ENCODE data around the gene UNC45B. TPM values are rescaled to one million over a fixed set of nuclear protein-coding genes. Genes with fewer than 3 reads are reported as not detected.

UNC45B gene
- total and polyA plus RNA-seq, 2 experiments from 2014 or later: not detected

DNA sequence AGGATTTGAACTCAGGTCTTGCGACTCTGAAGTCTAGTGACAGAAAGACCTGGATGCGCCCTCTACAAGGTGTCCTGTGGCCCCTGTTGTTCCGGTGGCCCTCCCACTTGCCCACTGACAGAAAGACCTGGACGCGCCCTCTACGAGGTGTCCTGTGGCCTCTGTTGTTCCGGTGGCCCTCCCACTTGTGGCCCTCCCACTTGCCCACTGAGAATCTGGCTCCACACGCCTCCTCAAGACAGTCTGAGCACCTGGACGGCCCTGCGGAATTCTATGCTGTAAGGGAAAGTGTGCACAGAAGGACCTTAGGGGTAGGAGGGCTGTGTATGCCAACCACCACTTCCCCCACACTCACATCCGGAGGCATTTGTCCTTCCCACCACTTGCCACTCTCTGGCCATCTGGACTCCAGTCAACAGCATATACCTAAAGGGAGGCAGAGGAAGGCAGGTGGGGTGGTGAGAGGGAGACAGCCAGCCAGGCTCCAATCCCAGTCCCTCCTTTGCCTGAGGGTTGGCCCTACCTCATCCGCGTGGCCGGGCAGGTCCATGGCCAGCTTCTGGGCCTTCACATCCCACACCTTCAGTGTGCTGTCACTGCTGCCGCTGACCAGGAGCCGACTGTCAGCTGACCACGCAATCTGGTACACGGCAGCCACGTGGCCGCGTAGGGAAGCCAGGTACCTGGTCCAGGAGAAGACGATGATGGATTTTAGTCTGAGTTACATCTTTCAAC, 14.6 kb upstream of the UNC45B start:
- DNase-seq: no peak
- no peaks in the 10 kb centered on the region for H3K9me2 ChIP-seq (ENCODE audit: insufficient read depth)
- in situ Hi-C loops (cut with MboI): no loop called here

DNA sequence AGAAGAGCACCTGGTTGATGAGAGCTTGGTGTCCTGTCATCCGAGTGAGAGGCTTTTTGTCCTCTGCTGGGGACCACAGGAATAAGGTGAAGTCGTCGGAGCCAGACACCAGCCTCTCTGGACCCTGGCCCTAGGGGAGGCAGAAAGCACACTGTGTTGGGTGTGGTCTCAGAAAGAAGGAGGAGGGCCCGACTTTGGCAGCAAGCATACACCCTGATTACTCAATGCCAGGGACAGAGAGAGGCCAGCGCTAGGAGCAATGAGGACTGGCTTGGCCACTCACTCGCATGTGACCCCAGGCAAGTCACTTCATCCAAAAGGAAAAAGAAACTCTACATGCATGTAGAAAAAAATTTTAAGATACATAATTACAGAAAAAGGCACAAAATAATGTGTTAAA, 12.3 kb upstream of the UNC45B start:
- no peaks in the 10 kb centered on the region for H3K9me2 ChIP-seq (ENCODE audit: insufficient read depth)
- no peak overlapping the region for H3K4me2 ChIP-seq (ENCODE audit: unreplicated experiment)
- H3K27ac ChIP-seq: no peak overlapping the region
- H2AFZ ChIP-seq: no peak overlapping the region
- no peak overlapping the region for H3K4me3 ChIP-seq
- H3K9ac ChIP-seq: no peak overlapping the region
- H3K36me3 ChIP-seq (ENCODE audit: low read depth): peaks cover 18% of the 10 kb centered on the region; the same call in 1 of the 2 replicates
- no peaks in the 10 kb centered on the region for H3F3A ChIP-seq (ENCODE audit: insufficient read depth)
- in situ Hi-C loops (cut with MboI): no loop called here
- H3K79me2 ChIP-seq (ENCODE audit: insufficient read depth): peaks cover 12% of the 10 kb centered on the region
- no peak for DNase-seq
- no peaks in the 10 kb centered on the region for H3K9me3 ChIP-seq (ENCODE audit: low read depth)
- TF ChIP-seq EZH2 (IDR thresholded peaks at IDR 0.05; ENCODE audit: insufficient read depth, poor library complexity, severe bottlenecking) (no peak), EZH2phosphoT487 (IDR thresholded peaks at IDR 0.05; ENCODE audit: insufficient read depth, low read depth) (no peak)
- no peaks in the 10 kb centered on the region for H3K27me3 ChIP-seq (replicated peaks; ENCODE audit: insufficient read depth)
- WGBS, 2 experiments (ENCODE audit: low coverage in 1 of 2, low lambda C conversion rate in 2 of 2, missing lambda C conversion rate in 2 of 2): 46 to 50% methylated on average over 6 of the region's 6 CpGs
- H4K20me1 ChIP-seq (ENCODE audit: insufficient read depth): no peaks in the 10 kb centered on the region
- H3K4me1 ChIP-seq (ENCODE audit: insufficient read depth): no peaks in the 10 kb centered on the region

More for the DNA sequence above, 14.6 kb upstream of the UNC45B start:
- H3K36me3 ChIP-seq (ENCODE audit: low read depth): peaks cover 18% of the 10 kb centered on the region; the same call in 1 of the 2 replicates
- H3K9ac ChIP-seq: no peak overlapping the region
- H3K9me3 ChIP-seq (ENCODE audit: low read depth): no peaks in the 10 kb centered on the region
- no peak overlapping the region for H3K4me3 ChIP-seq
- peaks cover 20% of the 10 kb centered on the region for H3K4me1 ChIP-seq (ENCODE audit: insufficient read depth)
- no peak overlapping the region for H3K27ac ChIP-seq
- WGBS, 2 experiments (ENCODE audit: low coverage in 1 of 2, low lambda C conversion rate in 2 of 2, missing lambda C conversion rate in 2 of 2): 96 to 98% methylated on average over 22 of the region's 22 CpGs
- no peak for TF ChIP-seq EZH2 (IDR thresholded peaks at IDR 0.05; ENCODE audit: insufficient read depth, poor library complexity, severe bottlenecking)
- no peak for TF ChIP-seq EZH2phosphoT487 (IDR thresholded peaks at IDR 0.05; ENCODE audit: insufficient read depth, low read depth)
- H3K27me3 ChIP-seq (replicated peaks; ENCODE audit: insufficient read depth): no peaks in the 10 kb centered on the region
- H3K4me2 ChIP-seq (ENCODE audit: unreplicated experiment): no peak overlapping the region
- H2AFZ ChIP-seq: no peak overlapping the region
- 0 out of 2 replicates have a peak, but pooled peaks cover 18% of the 10 kb centered on the region for H3F3A ChIP-seq (ENCODE audit: insufficient read depth)
- no peaks in the 10 kb centered on the region for H3K79me2 ChIP-seq (ENCODE audit: insufficient read depth)
- no peaks in the 10 kb centered on the region for H4K20me1 ChIP-seq (ENCODE audit: insufficient read depth)

DNA sequence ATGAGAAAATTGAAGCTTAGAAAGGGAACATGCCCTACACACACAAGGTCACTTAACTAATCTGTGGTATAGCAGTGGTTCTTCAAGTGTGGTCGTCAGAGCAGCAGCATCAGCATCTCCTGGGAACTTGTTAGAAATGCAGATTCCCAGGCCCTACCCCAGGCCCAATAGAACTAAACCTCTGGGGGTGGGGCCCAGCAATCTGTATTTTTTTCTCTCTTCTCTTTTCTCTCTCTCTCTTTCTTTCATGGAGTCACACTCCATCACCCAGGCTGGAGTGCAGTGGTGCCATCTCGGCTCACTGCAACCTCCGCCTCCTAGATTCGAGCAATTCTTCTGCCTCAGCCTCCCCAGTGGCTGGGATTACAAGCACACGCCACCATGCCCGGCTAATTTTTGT, 9.4 kb upstream of the UNC45B start:
- no peak overlapping the region for H3K4me3 ChIP-seq
- H3K9ac ChIP-seq: no peak overlapping the region
- no peaks in the 10 kb centered on the region for H3K9me3 ChIP-seq (ENCODE audit: low read depth)
- H3K36me3 ChIP-seq (ENCODE audit: low read depth): peaks cover 18% of the 10 kb centered on the region; the same call in 1 of the 2 replicates
- H3K4me2 ChIP-seq (ENCODE audit: unreplicated experiment): no peak overlapping the region
- H2AFZ ChIP-seq: no peak overlapping the region
- no peaks in the 10 kb centered on the region for H3K27me3 ChIP-seq (replicated peaks; ENCODE audit: insufficient read depth)
- H3K79me2 ChIP-seq (ENCODE audit: insufficient read depth): peaks cover 29% of the 10 kb centered on the region
- H3K4me1 ChIP-seq (ENCODE audit: insufficient read depth): peaks cover 4% of the 10 kb centered on the region; the same call in 1 of the 2 replicates
- no peaks in the 10 kb centered on the region for H3F3A ChIP-seq (ENCODE audit: insufficient read depth)
- H3K9me2 ChIP-seq (ENCODE audit: insufficient read depth): no peaks in the 10 kb centered on the region
- no peak for DNase-seq
- TF ChIP-seq EZH2 (IDR thresholded peaks at IDR 0.05; ENCODE audit: insufficient read depth, poor library complexity, severe bottlenecking): no peak
- TF ChIP-seq EZH2phosphoT487 (IDR thresholded peaks at IDR 0.05; ENCODE audit: insufficient read depth, low read depth): no peak
- no peak overlapping the region for H3K27ac ChIP-seq
- WGBS, 2 experiments (ENCODE audit: low coverage in 1 of 2, low lambda C conversion rate in 2 of 2, missing lambda C conversion rate in 2 of 2): 96 to 97% methylated on average over 6 of the region's 6 CpGs
- no peaks in the 10 kb centered on the region for H4K20me1 ChIP-seq (ENCODE audit: insufficient read depth)
- in situ Hi-C loops (cut with MboI): no loop called here

DNA sequence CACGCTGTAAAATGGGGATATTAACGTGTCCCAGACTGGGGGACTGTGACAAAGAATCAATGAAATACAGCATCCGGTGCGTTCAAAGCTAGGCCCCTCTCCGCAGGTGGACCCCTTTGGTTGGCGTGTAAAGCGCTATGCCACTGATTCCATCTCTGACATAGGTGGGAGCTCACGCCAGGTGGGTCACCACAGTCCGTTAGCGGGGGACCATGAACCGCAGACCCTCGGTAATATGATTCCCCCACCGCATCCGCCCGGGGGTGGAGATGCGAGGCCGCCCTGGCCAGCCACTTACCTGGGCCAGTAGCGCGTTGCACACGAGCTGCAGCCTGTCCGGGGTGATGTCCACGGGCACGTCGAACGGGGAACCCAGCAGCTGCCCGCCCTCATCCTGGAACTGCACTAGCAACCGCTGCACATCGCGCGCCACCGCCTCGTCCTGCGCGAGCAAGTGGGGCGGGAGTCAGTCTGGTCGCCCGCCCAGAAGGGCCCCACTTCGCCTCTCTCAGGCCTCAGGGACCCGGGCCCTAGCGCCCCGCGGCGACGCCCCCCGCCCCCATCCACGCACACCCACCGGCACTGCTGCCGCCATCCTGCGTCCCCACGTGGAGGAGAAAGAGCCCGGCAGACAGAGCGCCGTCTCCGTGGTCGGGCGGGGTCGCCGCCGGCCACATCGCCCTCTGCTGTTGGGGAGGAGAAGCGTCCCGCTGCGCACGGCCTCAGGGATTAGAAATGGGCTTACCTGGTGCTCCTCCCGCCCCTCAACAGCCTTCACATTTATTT, 5.7 kb upstream of the UNC45B start, which contains the start of gene NLE1:
TSS of gene NLE1 (minus strand) at position 623 of the 786 bp plus-strand sequence. CDS start at position 595, 28 bp downstream.
- TF ChIP-seq EZH2 (IDR thresholded peaks at IDR 0.05; ENCODE audit: insufficient read depth, poor library complexity, severe bottlenecking) (no peak), EZH2phosphoT487 (IDR thresholded peaks at IDR 0.05; ENCODE audit: insufficient read depth, low read depth) (no peak)
- Histone ChIP-seq H3K36me3 (ENCODE audit: low read depth) (no peaks in the 10 kb centered on the region; the same call in 1 of the 2 replicates), H3K27ac (no peak within 1 kb of the TSS), H2AFZ (peak within 1 kb of the TSS; percentile 95), H3F3A (ENCODE audit: insufficient read depth) (no peaks in the 10 kb centered on the region), H3K9ac (peak within 1 kb of the TSS; percentile 85), H3K79me2 (ENCODE audit: insufficient read depth) (peaks cover 29% of the 10 kb centered on the region), H4K20me1 (ENCODE audit: insufficient read depth) (no peaks in the 10 kb centered on the region), H3K4me2 (ENCODE audit: unreplicated experiment) (peak within 1 kb of the TSS; percentile 90), H3K4me1 (ENCODE audit: insufficient read depth) (peaks cover 4% of the 10 kb centered on the region; the same call in 1 of the 2 replicates), H3K27me3 (replicated peaks; ENCODE audit: insufficient read depth) (no peaks in the 10 kb centered on the region), H3K9me2 (ENCODE audit: insufficient read depth) (no peaks in the 10 kb centered on the region), H3K4me3 (peak within 1 kb of the TSS; percentile 95), H3K9me3 (ENCODE audit: low read depth) (no peaks in the 10 kb centered on the region)
- in situ Hi-C loops (cut with MboI): no loop called here
- 0 to 1% methylated on average over 47 to 50 of the region's 65 CpGs for WGBS, 2 experiments (ENCODE audit: low coverage in 1 of 2, low lambda C conversion rate in 2 of 2, missing lambda C conversion rate in 2 of 2)
- peak; percentile 88 for DNase-seq

All from GM23248 (cell line).